Mesenchymal stem cell (in vitro differentiated cells and primary cell): ENCODE measurements around the gene SULF2.
A peak's percentile ranks its signal among the peaks of the same experiment; 100 is the strongest.
"Not testable (repeated sequence)": the region's sequence is repeated elsewhere in the genome, so short reads cannot be mapped to it uniquely, and the experiment has no call there.

Experiments
- DNase-seq: peaks from one replicate; pipeline ENCODE4 v3.0.0-alpha.2; 2013
- H2AFZ ChIP-seq: one replicate; pipeline ENCODE4 v1.6.1; 2013; ENCODE audit warnings: low read depth, mild to moderate bottlenecking, control low read depth, inconsistent platforms, low read length, moderate library complexity
- H2AK5ac ChIP-seq: 2 replicates; pipeline ENCODE4 v1.6.1; 2013; ENCODE audit warnings: low read length, moderate library complexity, mild to moderate bottlenecking, inconsistent platforms; ENCODE audit not compliant: severe bottlenecking
- H2BK120ac ChIP-seq: one replicate; pipeline ENCODE4 v1.6.1; 2013; ENCODE audit warnings: low read depth, mild to moderate bottlenecking, inconsistent platforms, low read length, moderate library complexity
- H2BK12ac ChIP-seq, 2 experiments: one replicate each; pipeline ENCODE4 v1.6.1; 2013; ENCODE audit warnings: inconsistent platforms in 2 of 2, low read length in 2 of 2, mild to moderate bottlenecking in 2 of 2, moderate library complexity in 2 of 2, control low read depth in 1 of 2
- H2BK15ac ChIP-seq: one replicate; pipeline ENCODE4 v1.6.1; 2013; ENCODE audit warnings: mild to moderate bottlenecking, low read depth, inconsistent platforms; ENCODE audit not compliant: poor library complexity, severe bottlenecking
- H2BK5ac ChIP-seq: 2 replicates; pipeline ENCODE4 v1.6.1; 2013; ENCODE audit warnings: low read depth, mild to moderate bottlenecking, low read length, control low read depth, inconsistent platforms; ENCODE audit not compliant: poor library complexity, severe bottlenecking
- H3K14ac ChIP-seq, 2 experiments: one replicate each; pipeline ENCODE4 v1.6.1; 2013; ENCODE audit warnings: inconsistent platforms in 2 of 2, low read length in 2 of 2, control low read depth in 1 of 2, mild to moderate bottlenecking in 1 of 2, moderate library complexity in 1 of 2
- H3K18ac ChIP-seq, 2 experiments: one replicate each; pipeline ENCODE4 v1.6.1; 2013; ENCODE audit warnings: inconsistent platforms in 2 of 2, low read length in 2 of 2, control low read depth in 1 of 2, low read depth in 1 of 2, mild to moderate bottlenecking in 1 of 2
- H3K23ac ChIP-seq, 2 experiments: one replicate each; pipeline ENCODE4 v1.6.1; 2013; ENCODE audit warnings: inconsistent platforms in 2 of 2, low read length in 2 of 2, mild to moderate bottlenecking in 2 of 2, moderate library complexity in 2 of 2, control low read depth in 1 of 2
- H3K27ac ChIP-seq: 2 replicates; pipeline ENCODE4 v1.5.1; 2013; ENCODE audit warnings: mild to moderate bottlenecking, moderate library complexity, low read length, control low read depth, inconsistent platforms; ENCODE audit not compliant: poor library complexity, severe bottlenecking
- H3K27me3 ChIP-seq, 2 experiments: 2 replicates each; pipeline versions ENCODE4 v1.6.1 to v1.7.0; 2013; ENCODE audit warnings: low read length in 2 of 2, mild to moderate bottlenecking in 2 of 2, moderate library complexity in 2 of 2, control low read depth in 1 of 2, inconsistent platforms in 1 of 2; ENCODE audit not compliant: control insufficient read depth in 1 of 2, insufficient read depth in 1 of 2
- H3K36me3 ChIP-seq, 2 experiments: 2 replicates each; pipeline versions ENCODE4 v1.6.1 to v1.7.0; 2013; ENCODE audit warnings: low read length in 2 of 2, control low read depth in 1 of 2, inconsistent platforms in 1 of 2, low read depth in 1 of 2, mild to moderate bottlenecking in 1 of 2; ENCODE audit not compliant: insufficient read depth in 2 of 2, control insufficient read depth in 1 of 2
- H3K4ac ChIP-seq, 2 experiments: one replicate each; pipeline ENCODE4 v1.6.1; 2013; ENCODE audit warnings: inconsistent platforms in 2 of 2, low read length in 2 of 2, mild to moderate bottlenecking in 2 of 2, moderate library complexity in 2 of 2, control low read depth in 1 of 2, low read depth in 1 of 2
- H3K4me1 ChIP-seq: 2 replicates; pipeline ENCODE4 v1.6.1; 2013; ENCODE audit warnings: low read depth, low read length, control low read depth; ENCODE audit not compliant: control insufficient read depth, insufficient read depth
- H3K4me2 ChIP-seq: 2 replicates; pipeline ENCODE4 v1.6.1; 2013; ENCODE audit warnings: low read length, mild to moderate bottlenecking, inconsistent platforms; ENCODE audit not compliant: poor library complexity, severe bottlenecking
- H3K4me3 ChIP-seq, 2 experiments: 2 replicates each; pipeline versions ENCODE4 v1.5.1 to v1.7.0; 2013; ENCODE audit warnings: low read length in 2 of 2, mild to moderate bottlenecking in 2 of 2, control low read depth in 1 of 2, low read depth in 1 of 2; ENCODE audit not compliant: insufficient read depth in 1 of 2
- H3K79me1 ChIP-seq: replicated peaks from 2 replicates; pipeline ENCODE4 v1.6.1; 2013; ENCODE audit warnings: mild to moderate bottlenecking, control low read depth, low read length, inconsistent platforms; ENCODE audit not compliant: poor library complexity, severe bottlenecking
- H3K9ac ChIP-seq: 2 replicates; pipeline ENCODE4 v1.7.0; 2013; ENCODE audit warnings: mild to moderate bottlenecking, low read length, moderate library complexity
- H3K9me3 ChIP-seq: 2 replicates; pipeline ENCODE4 v1.7.0; 2013; ENCODE audit warnings: mild to moderate bottlenecking, low read length; ENCODE audit not compliant: control insufficient read depth
- H4K8ac ChIP-seq: one replicate; pipeline ENCODE4 v1.6.1; 2013; ENCODE audit warnings: inconsistent platforms, mild to moderate bottlenecking, low read length, moderate library complexity
- H4K91ac ChIP-seq: one replicate; pipeline ENCODE4 v1.6.1; 2013; ENCODE audit warnings: mild to moderate bottlenecking, low read length, inconsistent platforms
- WGBS: methylation state at CpG from one replicate; pipeline ENCODE4 v1.1.7; 2013; ENCODE audit warnings: mixed read lengths; 5-methylcytosine and 5-hydroxymethylcytosine counted together

SULF2 gene

GRCh38 chr20:47795214-47795907 lies 10.1 kb upstream of the SULF2 start:
- Histone ChIP-seq H2BK5ac (no peak overlapping the region), H3K36me3 (no peaks in the 10 kb centered on the region), H4K91ac (no peak overlapping the region), H2AK5ac (no peak overlapping the region), H3K4me3 (no peak overlapping the region), H3K4me2 (no peak overlapping the region), H3K27ac (no peak overlapping the region), H3K79me1 (no peaks in the 10 kb centered on the region), H3K14ac (no peak overlapping the region), H3K18ac (peak overlapping the region in 1 of 2 experiments; percentile 2), H2BK12ac (no peak overlapping the region), H3K9me3 (no peaks in the 10 kb centered on the region), H4K8ac (peak overlapping the region; percentile 39), H2AFZ (no peak overlapping the region), H3K27me3 (peaks cover 16 to 43% of the 10 kb centered on the region in 2 experiments), H3K4ac (no peak overlapping the region), H3K4me1 (peaks cover 5% of the 10 kb centered on the region), H2BK15ac (no peak overlapping the region), H3K23ac (no peak overlapping the region), H3K9ac (no peak overlapping the region), H2BK120ac (no peak overlapping the region)
- DNase-seq: no peak
- 82% methylated on average over 15 of the region's 17 CpGs for WGBS

GRCh38 chr20:47794264-47794663 lies 9.0 kb upstream of the SULF2 start:
- H2BK5ac ChIP-seq, DNase-seq, H3K4ac ChIP-seq, H3K4me2 ChIP-seq, H3K23ac ChIP-seq, H2BK120ac ChIP-seq, H2BK15ac ChIP-seq, H3K79me1 ChIP-seq, H3K36me3 ChIP-seq, H3K4me1 ChIP-seq, H2AFZ ChIP-seq, H3K4me3 ChIP-seq, H2AK5ac ChIP-seq, H3K9me3 ChIP-seq, H4K8ac ChIP-seq, H3K9ac ChIP-seq, H3K27ac ChIP-seq, H4K91ac ChIP-seq, H2BK12ac ChIP-seq, H3K14ac ChIP-seq, H3K18ac ChIP-seq: not testable (repeated sequence)
- WGBS: 97% methylated on average over 6 of the region's 6 CpGs
- peaks cover 19 to 45% of the 10 kb centered on the region in 2 experiments for H3K27me3 ChIP-seq

GRCh38 chr20:47792021-47792618 lies 6.8 kb upstream of the SULF2 start:
- Histone ChIP-seq H3K14ac (no peak overlapping the region), H4K91ac (peak overlapping the region; percentile 72), H2BK5ac (no peak overlapping the region), H3K4me1 (peaks cover 11% of the 10 kb centered on the region), H4K8ac (no peak overlapping the region), H2AFZ (no peak overlapping the region), H3K4me3 (peak overlapping the region in 1 of 2 experiments; percentile 58), H2BK12ac (peak overlapping the region in 1 of 2 experiments; percentile 61), H3K36me3 (no peaks in the 10 kb centered on the region), H3K27me3 (peaks cover 10 to 53% of the 10 kb centered on the region in 2 experiments), H3K9ac (peak overlapping the region; percentile 16), H3K27ac (peak overlapping the region; percentile 57), H2BK120ac (no peak overlapping the region), H3K79me1 (no peaks in the 10 kb centered on the region), H3K23ac (no peak overlapping the region), H3K4ac (no peak overlapping the region), H3K9me3 (no peaks in the 10 kb centered on the region), H3K18ac (peak overlapping the region; percentile 28 to 43), H3K4me2 (no peak overlapping the region), H2AK5ac (no peak overlapping the region), H2BK15ac (no peak overlapping the region)
- peak; percentile 98 for DNase-seq
- WGBS: 20% methylated on average over 8 of the region's 9 CpGs

GRCh38 chr20:47791084-47791599 lies 5.9 kb upstream of the SULF2 start:
- H3K27ac ChIP-seq: no peak overlapping the region
- DNase-seq: no peak
- no peak overlapping the region for H2AK5ac ChIP-seq
- H3K18ac ChIP-seq: peak overlapping the region in 1 of 2 experiments; percentile 1
- H4K91ac ChIP-seq: no peak overlapping the region
- no peak overlapping the region for H4K8ac ChIP-seq
- 95% methylated on average over 2 of the region's 2 CpGs for WGBS
- H2BK120ac ChIP-seq: peak overlapping the region; percentile 50
- no peak overlapping the region for H2BK5ac ChIP-seq
- H2BK12ac ChIP-seq: no peak overlapping the region
- no peaks in the 10 kb centered on the region for H3K79me1 ChIP-seq
- H3K23ac ChIP-seq: no peak overlapping the region
- H2BK15ac ChIP-seq: no peak overlapping the region
- H3K4me3 ChIP-seq: no peak overlapping the region
- peak overlapping the region in 1 of 2 experiments; percentile 47 for H3K4ac ChIP-seq
- H3K9me3 ChIP-seq: no peaks in the 10 kb centered on the region
- peaks cover 11% of the 10 kb centered on the region for H3K4me1 ChIP-seq
- H3K36me3 ChIP-seq: no peaks in the 10 kb centered on the region
- no peak overlapping the region for H3K14ac ChIP-seq
- H3K4me2 ChIP-seq: no peak overlapping the region
- peaks cover 8 to 49% of the 10 kb centered on the region in 2 experiments for H3K27me3 ChIP-seq
- no peak overlapping the region for H3K9ac ChIP-seq
- no peak overlapping the region for H2AFZ ChIP-seq
